ENCODE measurements around the gene OIP5. TPM values are rescaled to one million over a fixed set of nuclear protein-coding genes. Genes with fewer than 3 reads are reported as not detected.

The OIP5 gene
- total and polyA plus RNA-seq, 2 donors (not counting 3 experiments of a cell fraction or from before 2014, with no cell fraction given): 11.4 to 11.8 TPM

DNA sequence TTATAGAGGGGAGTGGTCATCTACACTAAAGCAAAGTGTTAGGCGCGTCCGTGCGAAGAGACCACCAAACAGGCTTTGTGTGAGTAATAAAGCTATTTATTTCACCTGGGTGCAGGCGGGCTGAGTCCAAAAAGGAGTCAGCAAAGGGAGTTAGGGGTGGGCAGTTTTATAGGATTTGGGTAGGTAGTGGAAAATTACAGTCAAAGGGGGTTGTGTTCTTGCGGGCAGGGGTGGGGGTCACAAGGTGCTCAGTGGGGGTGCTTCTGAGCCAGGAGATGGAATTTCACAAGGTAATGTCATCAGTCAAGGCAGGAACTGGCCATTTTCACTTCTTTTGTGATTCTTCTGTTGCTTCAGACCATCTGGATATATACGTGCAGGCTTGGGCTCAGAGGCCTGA lies 47.1 kb downstream of the OIP5 start:
- ChIA-PET POLR2A (no interaction called here), CTCF (interaction anchor here (1.0 kb wide), 1 partner anchor 10 kb away, joined by 3 read pairs; no protein-coding TSS in a partner anchor)
- peaks cover 49% of the 10 kb centered on the region for H3K79me2 ChIP-seq (ENCODE audit: control insufficient read depth, insufficient read depth, low read length)
- no peaks in the 10 kb centered on the region for H3K9me1 ChIP-seq (replicated peaks; ENCODE audit: control insufficient read depth, extremely low read depth, insufficient read depth, low read length)
- no peaks in the 10 kb centered on the region for H3K27me3 ChIP-seq (ENCODE audit: control insufficient read depth in 2 of 2, insufficient read depth in 2 of 2, low read length in 2 of 2)
- H3K9me3 ChIP-seq (replicated peaks; ENCODE audit: control insufficient read depth, insufficient read depth, low read length): no peaks in the 10 kb centered on the region
- H3K27ac ChIP-seq (ENCODE audit: insufficient read depth, low read depth, low read length): no peak overlapping the region
- no TSS peak for BruUV-seq (replicated peaks)
- TF ChIP-seq POLR2A (IDR thresholded peaks at IDR 0.05; ENCODE audit: low read depth, low read length) (no peak), MAX (IDR thresholded peaks at IDR 0.05; ENCODE audit: insufficient read depth, insufficient read length) (no peak), FOS (IDR thresholded peaks at IDR 0.05; ENCODE audit: borderline replicate concordance, insufficient read depth, low read length) (no peak), GATA2 (IDR thresholded peaks at IDR 0.05; ENCODE audit: insufficient read depth, insufficient read length, low read depth, low read length) (no peak), EZH2 (IDR thresholded peaks at IDR 0.05; ENCODE audit: borderline replicate concordance, low read depth, low read length, severe bottlenecking) (no peak), MYC (IDR thresholded peaks at IDR 0.05; ENCODE audit: low read depth, low read length) (no peak), JUN (IDR thresholded peaks at IDR 0.05; ENCODE audit: borderline replicate concordance, insufficient read depth, insufficient read length, low read depth) (no peak), POLR2AphosphoS5 (IDR thresholded peaks at IDR 0.05; ENCODE audit: insufficient read depth, low read depth, low read length) (no peak)
- TF ChIP-seq, protein P1, sequence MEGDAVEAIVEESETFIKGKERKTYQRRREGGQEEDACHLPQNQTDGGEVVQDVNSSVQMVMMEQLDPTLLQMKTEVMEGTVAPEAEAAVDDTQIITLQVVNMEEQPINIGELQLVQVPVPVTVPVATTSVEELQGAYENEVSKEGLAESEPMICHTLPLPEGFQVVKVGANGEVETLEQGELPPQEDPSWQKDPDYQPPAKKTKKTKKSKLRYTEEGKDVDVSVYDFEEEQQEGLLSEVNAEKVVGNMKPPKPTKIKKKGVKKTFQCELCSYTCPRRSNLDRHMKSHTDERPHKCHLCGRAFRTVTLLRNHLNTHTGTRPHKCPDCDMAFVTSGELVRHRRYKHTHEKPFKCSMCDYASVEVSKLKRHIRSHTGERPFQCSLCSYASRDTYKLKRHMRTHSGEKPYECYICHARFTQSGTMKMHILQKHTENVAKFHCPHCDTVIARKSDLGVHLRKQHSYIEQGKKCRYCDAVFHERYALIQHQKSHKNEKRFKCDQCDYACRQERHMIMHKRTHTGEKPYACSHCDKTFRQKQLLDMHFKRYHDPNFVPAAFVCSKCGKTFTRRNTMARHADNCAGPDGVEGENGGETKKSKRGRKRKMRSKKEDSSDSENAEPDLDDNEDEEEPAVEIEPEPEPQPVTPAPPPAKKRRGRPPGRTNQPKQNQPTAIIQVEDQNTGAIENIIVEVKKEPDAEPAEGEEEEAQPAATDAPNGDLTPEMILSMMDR (IDR thresholded peaks at IDR 0.05; ENCODE audit: extremely low read depth in 1 of 2, insufficient read depth in 1 of 2, low read depth in 1 of 2, low read length in 2 of 2): no peak
- intact Hi-C loops (cut with micrococcal nuclease) (loop anchor here (2.0 kb wide), 1 partner anchor 48 kb away; the partner anchor contains the start of genes NUSAP1 and OIP5), dilution Hi-C loops (cut with MboI; ENCODE audit: extremely low pct_ligation_motif_present, low sequenced_read_pairs) (no loop called here)
- FAIRE-seq (no peak), DNase-seq (ENCODE audit: low read depth, low spot score) (no peak)
- H3K9ac ChIP-seq (replicated peaks; ENCODE audit: extremely low read depth, insufficient read depth, low read length): peak overlapping the region; percentile 88
- H3K4me2 ChIP-seq (ENCODE audit: insufficient read depth, low read length): peak overlapping the region; percentile 77
- H2AFZ ChIP-seq (ENCODE audit: low read depth, low read length): no peak overlapping the region
- H3K36me3 ChIP-seq (ENCODE audit: control insufficient read depth in 2 of 2, extremely low read depth in 1 of 2, insufficient read depth in 2 of 2, low read length in 2 of 2): peaks cover 6 to 21% of the 10 kb centered on the region in 2 experiments
- H3K4me1 ChIP-seq (ENCODE audit: control insufficient read depth, extremely low read depth, insufficient read depth, low read length): peaks cover 6% of the 10 kb centered on the region
- H4K20me1 ChIP-seq (replicated peaks; ENCODE audit: control insufficient read depth, extremely low read depth, insufficient read depth, low read length): no peaks in the 10 kb centered on the region
- H3K4me3 ChIP-seq (replicated peaks in 1 of 3; ENCODE audit: insufficient read depth in 1 of 3, low read depth in 1 of 3, low read length in 3 of 3): peak overlapping the region; percentile 83 to 96 (median 95)

Data from endothelial cell of umbilical vein (primary cell).